ENCODE measurements around the gene ZZZ3.
"Not testable (repeated sequence)": the region's sequence is repeated elsewhere in the genome, so short reads cannot be mapped to it uniquely, and the experiment has no call there.

ZZZ3 gene

DNA sequence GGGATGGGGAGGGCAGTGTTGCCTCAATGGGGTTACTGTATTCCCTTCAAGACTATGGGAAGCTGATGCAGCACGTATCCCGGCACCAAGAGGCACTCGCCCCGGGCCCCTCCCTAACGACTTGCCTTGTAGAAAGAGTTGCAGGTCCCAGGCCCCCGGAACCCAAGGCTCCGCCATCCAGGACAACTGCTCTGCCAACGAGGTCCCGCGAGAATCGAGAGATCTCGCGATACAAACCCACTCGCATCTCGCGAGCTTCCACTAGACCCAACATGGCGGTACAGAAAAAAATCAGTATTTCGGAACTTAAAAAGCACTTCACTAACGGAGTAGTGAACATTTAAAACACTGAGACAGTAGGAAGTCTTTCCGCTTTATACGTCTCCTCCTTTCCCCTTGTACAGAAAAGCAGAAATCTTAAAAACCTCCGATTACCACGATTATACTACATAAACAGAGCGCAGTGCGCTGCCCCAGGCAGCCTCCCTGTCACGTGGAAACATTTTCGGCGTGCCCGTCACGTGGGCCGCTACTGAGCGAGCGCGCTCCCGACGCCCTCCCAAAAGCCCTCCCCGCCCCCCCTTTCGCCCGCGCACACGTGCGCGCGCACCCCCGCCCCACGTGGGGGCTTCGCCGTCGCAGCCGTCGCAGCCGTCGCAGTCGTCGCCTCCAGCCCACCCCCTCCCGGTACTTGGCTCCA, at the start of gene ZZZ3:
TSS of gene ZZZ3 (minus strand) at position 199 of the 700 bp plus-strand sequence. CDS start 49,304 bp downstream, outside the sequence.
- peak; percentile 96 for DNase-seq

DNA sequence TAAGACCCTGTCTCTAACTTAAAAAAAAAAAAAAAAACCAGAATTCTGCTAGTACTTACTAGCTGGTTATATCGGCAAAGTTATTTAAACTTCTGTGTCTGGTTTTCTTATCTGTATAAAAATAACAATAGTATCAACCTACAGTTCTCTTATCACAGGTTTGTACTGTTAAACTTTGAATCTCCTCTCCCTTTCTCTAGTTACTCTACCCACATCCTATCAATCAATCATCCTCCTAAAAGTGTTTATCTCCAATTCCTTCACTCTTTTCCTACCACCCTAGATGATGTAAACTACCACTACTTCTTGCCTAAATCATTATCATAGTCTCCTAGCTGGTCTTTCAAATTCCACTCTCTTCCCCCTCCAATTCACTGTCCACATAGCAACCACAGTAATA, 49.6 kb upstream of the ZZZ3 start:
- DNase-seq: no peak

DNA sequence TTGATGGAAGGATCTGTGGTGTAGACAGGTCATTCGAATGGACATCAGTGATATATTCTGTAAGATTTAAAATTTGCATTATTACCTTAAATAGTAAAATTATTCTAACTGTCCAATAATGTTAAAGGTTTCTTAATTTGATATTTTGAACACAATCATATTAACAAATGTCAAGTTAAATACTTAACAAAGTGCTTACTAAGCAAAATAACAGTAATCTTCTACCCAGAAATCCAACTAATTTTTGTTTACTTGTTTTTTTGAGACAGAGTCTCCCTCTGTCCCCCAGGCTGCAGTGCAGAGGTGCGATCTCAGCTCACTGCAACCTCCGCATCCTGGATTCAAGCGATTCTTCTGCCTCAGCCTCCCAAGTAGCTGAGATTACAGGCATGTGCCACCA, 43.2 kb upstream of the ZZZ3 start:
- no peak for DNase-seq

DNA sequence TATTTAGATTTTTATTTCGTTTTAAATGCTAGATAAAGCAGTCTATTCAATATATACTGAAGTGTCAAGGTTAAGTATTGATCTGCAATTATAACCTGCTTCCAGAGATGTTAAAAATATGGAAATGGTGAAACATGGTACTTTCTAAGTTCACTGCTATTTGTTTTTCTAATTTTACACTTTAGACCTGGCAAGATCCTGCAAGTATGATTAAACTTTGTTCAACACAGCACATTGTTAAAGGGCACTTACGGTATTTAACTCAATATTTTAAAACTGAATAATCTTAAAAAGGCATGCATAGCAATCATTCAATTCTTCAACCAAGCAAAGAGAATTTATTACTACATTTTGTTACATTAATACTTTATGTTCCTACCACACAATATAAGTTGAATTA, 35.7 kb upstream of the ZZZ3 start:
- no peak for DNase-seq

DNA sequence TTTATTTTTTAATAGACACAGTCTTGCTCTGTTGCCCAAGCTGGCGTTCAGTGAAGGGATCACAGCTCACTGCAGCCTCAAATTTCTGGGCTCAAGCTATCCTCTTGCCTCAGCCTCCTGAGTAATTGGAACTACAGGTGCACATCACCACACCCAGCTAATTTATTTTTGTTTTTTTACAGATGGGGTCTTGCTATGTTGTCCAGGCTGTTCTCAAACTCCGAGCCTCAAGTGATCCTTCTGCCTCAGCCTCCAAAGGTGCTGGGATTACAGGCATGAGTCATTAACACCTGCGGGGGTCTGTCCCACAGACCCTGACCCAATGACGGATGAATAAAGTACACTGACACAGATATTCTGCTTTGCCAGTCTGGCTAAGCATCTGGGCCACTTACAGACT, 33.6 kb upstream of the ZZZ3 start:
- no peak for DNase-seq

DNA sequence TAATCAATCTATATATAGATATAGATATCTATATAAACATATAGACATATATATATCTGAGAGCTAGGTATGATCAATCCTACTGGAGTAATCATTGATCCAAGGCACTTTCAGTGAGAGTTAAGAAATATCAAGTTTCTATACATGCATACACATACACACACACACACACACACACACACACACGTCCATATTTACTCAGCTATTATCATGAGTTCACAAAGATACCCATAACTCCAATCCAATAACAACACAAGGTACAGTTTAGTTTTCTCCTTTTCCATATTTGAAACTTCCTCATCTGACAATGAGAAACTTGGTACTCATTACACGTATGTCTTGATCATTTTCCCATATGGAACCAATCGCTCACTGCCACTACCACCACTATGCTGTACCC, 27.3 kb upstream of the ZZZ3 start:
- DNase-seq: no peak

DNA sequence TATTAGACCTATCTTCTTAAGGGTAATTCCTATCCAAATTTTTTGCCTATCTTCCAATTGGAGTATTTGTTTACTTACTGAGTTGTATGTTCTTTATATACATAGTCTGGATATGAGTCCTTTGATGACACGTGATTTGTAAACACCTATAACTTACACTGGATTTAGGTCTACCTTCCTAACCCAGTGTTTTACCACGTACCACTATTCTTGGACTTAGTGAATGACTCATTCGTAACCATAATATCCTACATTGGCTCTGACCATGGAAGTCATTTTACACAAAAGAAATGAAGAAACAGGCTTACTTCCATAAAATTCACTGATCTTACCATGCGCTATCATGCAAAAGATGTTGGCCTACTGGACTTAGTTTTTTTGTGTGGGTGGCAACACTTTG, 23.9 kb upstream of the ZZZ3 start:
- no peak for DNase-seq

DNA sequence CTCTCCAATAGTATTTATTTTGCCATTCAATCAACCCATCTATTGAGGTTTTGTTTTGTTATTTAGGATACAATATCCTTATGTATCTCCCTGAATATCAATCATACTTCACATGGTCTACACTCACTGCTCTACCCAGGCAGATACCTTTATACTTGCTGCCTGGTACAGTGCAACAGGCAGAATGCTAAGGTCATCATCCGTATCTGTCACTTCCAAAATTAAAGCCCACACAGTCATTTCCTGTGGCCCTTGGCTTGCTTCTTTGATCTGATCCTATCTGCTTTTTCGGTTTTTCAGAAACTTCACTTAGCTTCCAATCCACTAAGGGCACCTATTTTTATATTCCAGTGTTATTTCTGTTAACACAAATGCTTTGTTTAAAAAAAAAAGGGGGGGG, 22.3 kb upstream of the ZZZ3 start:
- no peak for DNase-seq

DNA sequence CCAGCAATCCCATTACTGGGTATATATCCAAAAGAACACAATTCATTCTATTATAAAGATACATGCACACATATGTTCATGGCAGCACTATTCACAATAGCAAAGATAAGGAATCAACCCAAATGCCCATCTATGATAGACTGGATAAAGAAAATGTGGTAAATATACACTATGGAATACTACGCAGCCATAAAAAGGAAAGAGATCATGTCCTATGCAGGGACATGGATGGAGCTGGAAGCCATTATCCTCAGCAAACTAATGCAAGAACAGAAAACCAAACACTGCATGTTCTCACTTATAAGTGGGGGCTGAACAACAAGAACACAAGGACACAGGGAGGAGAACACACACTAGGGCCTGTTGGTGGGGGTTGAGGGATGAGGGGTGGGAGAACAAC, 17.2 kb upstream of the ZZZ3 start:
- DNase-seq: not testable (repeated sequence)

DNA sequence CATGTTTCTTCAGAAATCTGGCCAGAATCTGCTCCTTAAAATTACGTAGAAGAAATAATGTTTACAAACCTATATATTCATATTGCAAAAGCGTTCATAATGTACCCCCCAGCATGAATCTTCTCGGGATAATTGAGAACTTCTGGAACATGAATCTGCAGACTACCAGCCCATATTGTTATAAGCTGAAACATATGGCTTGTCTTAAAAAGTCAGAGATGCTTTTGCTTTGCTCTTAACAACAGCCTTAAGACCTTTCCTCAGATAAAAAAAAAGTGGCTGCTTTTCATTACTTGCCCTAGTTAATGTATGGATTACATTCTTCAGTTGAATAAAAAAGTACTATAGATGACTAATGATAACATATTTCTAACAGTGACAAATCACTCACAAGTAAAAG, 15.0 kb upstream of the ZZZ3 start:
- no peak for DNase-seq

DNA sequence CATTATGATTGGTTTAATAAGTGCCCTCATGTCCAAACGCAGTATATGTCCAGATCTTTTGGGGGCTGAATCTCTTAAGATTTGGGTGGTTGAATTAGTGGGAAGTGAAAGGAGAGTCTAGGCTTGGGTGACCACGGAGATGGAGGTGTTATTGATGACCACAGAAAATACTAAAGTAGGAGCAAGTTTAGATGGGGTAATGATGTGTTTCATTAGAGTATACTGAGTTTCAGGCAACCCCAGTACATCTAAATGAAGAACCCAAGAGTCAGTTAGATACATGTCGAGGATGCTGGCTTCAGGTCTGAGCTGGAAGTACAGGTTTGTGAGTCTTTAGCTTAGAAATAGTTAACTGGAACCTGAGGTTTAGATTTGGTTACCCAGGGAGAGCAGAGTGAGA, 6.5 kb upstream of the ZZZ3 start:
- DNase-seq: no peak

DNA sequence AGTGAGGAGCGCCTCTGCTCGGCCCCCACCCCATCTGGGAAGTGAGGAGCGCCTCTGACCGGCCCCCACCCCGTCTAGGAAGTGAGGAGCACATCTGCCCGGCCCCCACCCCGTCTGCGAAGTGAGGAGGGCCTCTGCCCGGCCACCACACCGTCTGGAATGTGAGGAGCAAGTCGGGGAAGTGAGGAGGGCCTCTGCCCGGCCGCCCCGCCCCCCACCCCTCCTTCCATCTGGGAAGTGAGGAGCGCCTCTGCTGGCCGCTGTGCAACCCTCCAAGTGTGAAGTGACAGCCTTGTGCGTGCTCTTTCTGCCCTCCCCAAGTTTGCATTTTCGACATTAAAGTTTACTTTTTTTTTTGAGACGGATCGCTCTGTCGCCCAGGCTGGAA, 5.1 kb upstream of the ZZZ3 start:
- DNase-seq: no peak

DNA sequence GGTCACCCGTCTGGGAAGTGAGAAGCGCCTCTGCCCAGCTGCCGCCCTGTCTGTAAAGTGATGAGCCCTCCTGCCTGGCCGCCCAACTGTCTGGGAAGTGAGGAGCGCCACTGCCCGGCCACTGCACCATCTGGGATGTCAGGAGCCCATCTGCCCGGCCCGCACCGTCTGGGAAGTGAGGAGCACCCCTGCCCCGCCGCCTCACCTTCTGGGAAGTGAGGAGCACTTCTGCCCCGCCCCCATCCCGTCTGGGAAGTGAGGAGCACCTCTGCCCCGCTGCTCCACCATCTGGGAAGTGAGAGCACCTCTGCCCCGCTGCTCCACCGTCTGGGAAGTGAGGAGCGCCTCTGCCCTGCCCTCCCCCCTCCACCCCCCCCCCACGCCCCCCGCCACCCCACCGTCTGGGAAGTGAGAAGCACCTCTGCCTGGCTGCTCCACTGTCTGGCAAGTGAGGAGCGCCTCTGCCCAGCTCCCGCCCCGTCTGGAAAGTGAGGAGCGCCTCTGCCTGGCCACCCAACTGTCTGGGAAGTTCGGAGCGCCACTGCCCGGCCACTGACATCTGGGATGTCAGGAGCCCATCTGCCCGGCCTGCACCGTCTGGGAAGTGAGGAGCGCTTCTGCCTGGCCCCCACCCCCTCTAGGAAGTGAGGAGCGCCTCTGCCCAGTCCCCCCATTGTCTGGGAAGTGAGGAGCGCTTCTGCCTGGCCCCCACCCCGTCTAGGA, 4.5 kb upstream of the ZZZ3 start:
- no peak for DNase-seq

DNA sequence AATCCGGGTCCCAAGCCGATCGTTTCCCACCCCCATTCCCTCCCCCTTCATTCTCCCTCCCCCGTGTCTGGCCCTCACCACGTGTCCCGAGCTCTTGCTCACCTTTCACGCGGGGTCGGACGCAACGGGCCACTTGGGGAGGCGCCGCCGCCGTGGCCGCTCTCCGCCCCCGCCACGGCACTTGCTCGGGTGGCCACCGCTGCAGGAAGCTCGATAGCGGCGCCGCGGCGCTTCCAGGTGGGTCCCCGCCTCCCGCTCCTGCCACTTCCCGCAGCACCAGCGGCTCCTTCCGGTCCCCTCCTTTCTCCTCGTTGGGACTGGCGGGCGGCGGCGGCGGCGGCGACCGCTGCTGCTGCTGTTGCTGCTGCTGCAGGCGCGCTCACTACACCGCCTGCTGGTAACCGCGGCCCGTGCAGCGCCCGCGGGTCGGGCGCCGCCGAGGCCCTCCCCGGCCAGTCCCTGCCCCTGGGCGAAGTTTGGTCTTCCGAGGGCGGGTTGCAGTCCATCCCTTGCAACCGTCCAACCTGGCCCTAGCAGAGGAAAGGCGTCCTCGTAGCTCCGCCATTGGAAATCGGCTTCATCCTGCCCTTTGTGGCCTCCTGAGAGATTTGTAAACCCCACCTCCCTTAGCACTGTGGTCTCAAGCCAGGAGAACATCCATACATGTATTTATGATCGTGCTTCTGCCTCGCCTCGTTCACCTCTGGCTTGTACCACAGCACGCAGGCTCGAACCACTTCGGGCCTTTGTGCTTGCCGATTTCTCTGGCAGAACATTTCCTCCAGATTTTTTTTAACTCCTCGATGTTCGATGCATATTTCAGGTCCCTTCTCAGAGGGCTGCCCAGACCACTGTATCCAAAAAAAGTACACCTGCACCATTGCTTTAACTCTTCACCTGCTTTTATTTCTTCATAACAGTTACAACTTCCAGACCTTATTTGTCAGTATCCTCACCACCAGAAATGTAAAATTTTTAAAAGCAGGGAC, 996 bp upstream of the ZZZ3 start:
- peak; percentile 93 for DNase-seq

DNA sequence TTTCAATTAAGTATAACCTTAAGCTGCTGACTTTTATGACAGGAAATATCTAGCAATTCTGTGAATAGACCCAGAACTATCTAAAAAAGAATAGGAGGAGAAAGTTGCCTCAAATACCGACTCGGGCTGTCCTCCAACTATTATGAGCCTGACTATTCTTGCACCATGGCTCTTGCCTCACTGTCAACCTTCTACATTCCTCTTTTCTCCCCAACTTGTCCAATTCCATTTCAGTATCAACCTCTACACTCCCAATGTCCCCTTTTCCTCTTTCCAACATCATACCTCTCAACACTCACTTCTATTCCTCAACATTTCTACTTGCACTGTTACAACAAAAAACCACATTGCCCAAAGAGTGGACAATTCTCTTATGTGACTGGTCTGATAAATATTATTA, 2.3 kb downstream of the ZZZ3 start:
- DNase-seq: no peak

DNA sequence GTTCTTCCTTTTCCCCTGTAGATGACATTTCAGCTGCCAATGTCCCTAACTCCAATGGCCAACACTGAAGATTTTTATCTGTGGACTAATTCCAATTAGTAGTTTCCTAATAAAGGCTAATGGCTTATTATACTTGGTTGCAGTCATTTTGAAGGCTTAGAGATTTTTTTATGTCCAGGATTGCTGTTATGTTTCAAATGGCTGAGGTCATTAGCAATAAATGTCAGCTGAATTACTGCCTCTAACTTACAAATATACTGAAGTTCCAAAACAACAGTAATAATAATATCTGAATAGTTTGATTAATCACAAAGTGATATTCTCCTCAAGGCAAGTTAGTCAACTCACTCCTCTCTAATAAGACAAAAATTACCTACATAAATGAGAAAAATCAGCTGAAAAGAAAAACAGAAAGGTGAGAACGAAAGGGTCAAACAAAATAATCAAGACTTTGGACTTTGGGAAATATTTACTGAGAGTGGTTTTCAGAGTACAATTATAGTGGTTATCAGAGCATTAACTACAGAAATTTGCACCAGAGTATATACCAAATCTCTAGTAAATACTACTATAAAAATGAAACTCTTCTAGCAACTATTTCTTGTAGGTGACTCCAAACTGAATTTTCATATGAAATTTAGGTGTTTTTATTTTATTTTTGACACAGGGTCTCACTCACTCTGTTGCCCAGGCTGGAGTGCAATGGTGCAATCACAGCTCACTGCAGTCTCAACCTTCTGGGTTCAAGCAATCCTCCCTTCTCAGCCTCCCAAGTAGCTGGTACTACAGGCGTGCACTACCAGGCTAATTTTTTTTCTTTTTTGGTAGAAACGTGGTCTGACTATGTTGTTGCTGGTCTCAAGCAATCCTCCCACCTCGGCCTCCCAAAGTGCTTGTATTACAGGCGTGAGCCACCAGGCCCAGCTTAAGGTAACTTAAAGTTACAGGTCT, 3.5 kb downstream of the ZZZ3 start:
- DNase-seq: no peak

DNA sequence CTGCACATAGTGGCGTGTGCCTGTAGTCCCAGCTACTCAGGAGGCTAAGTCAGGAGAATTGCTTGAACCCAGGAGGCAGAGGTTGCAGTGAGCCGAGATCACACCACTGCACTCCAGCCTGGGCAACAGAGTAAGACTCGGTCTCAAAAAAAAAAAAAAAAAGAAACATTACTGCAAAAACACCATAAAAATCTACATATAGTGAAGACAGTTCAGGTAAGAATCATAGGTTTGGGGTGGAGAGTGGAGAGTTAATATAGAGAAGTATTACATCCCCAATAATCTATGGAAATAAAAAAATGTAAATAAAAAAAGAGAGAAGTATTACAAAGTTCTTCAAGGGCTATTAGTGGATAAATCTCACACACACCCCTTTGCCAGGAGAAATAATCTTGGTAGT, 7.7 kb downstream of the ZZZ3 start:
- not testable (repeated sequence) for DNase-seq

DNA sequence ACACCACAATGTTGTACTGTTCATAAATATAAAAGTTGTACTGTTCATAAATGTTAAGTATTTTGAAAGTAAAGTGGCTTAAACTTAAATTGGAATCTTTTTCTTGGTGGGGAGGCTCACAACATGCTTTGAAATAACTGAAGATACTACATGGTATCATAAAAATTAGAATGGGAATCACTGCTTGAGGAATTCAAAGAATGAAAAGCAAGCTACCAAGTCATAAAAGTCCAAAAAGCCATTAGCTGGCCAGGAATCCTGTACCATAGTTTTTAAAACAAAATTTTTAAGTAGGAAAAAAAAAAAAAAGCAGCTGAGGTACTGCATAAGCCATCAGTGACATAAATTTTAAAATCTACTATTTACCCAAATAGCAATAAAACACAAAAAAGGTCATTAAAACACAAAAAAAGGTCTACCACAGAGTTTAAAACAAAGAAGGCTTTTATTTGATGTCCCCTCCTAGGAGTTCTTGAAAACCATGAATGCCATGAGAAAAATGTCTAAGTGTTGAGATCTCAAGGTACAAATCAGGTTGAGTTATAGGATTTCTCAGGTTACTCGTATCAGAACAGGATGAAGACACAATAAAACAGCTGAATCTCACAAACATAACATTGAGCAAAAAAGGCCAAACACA, 8.6 kb downstream of the ZZZ3 start:
- DNase-seq: no peak

DNA sequence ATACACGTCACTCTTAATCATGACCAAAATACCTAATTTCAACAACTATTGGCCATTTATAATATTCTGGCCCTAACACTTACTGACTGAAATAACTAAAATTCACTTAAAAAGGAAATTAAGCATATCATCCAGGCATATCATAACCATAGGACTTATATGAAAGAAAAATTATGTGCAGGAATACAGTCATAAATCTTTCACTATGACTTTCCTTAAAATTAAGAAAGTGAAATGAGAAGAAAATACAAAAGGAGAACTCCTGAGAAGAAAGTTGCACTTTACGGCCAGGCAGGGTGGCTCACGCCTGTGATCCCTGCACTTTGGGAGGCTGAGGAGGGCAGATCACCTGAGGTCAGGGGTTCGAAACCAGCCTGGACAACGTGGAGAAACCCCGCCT, 9.4 kb downstream of the ZZZ3 start:
- no peak for DNase-seq

DNA sequence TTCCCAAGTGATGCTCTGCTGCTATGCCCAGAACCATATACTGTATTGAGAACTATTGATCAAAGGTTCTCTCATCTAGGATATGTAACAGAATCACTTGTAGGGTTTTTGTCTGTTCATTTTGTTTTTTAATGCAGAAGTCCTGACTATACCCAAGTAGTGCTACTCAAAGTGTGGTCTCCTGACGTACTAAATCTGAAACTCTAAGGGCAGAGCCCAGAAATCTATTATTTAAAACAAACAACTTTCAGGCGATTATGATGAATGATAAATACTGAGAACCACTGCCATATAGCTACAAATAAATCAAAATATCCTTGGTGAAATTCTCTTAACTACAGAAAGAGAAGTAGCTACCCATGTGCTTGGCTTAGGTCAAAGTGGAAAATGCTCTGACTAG, 10.1 kb downstream of the ZZZ3 start:
- DNase-seq: no peak

DNA sequence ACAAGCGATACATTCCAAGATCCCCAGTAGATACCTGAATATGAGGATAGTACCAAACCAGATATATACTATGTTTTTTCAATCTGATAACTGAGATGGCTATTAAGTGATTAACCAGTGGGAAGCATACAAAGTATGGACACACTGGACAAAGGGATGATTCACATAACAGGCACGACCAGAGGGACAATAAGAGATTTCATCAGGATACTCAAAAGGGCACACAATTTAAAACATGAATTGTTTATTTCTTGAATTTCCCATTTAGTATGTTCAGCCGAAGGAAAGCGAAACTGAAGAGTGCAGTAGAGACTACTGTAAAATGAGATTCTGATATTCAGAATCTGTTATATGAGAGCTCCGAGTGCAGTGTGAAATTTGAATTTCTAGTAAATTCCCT, 10.6 kb downstream of the ZZZ3 start:
- no peak for DNase-seq

DNA sequence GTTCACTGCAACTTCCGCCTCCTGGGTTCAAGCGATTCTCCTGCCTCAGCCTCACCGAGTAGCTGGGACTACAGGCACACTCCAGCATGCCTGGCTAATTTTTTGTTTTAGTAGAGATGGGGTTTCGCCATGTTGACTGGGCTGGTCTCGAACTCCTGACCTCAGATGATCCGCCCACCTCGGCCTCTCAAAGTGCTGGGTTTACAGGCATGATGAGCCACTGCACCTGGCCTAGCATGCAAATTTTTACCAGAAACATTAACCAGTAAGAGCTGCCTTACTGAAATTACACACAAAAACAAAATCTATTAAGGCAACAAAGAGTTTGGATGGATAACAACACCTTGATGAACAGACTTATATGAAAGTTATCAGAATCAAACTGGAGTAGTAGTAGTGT, 12.1 kb downstream of the ZZZ3 start:
- no peak for DNase-seq

Measured in CD4-positive, alpha-beta T cell treated with Interleukin-12 subunit alpha and Interleukin-12 subunit beta, for 1 hour (primary cell).